NOMO-1 (cell line): ENCODE results near the gene IER2.

Experiments
- DNase-seq, 2 experiments: peaks; one replicate each; lab custom pipeline; 2025; ENCODE audit not compliant: unreplicated experiment in 2 of 2; lab: John Stamatoyannopoulos, UW

IER2 gene

GRCh38 chr19:13118424-13119193, 31.6 kb upstream of the IER2 start:
- DNase-seq: no peak

GRCh38 chr19:13119627-13120026, 30.6 kb upstream of the IER2 start:
- no peak for DNase-seq

- DNase-seq: no peak
These were observed 30.2 kb upstream of the IER2 start for GRCh38 chr19:13120031-13120430.

GRCh38 chr19:13120817-13121216, 29.4 kb upstream of the IER2 start:
- no peak for DNase-seq

- DNase-seq: no peak
These were observed 28.5 kb upstream of the IER2 start for GRCh38 chr19:13121551-13122274.

GRCh38 chr19:13122275-13122878, 27.8 kb upstream of the IER2 start:
- DNase-seq: no peak

- no peak for DNase-seq
These were observed 26.9 kb upstream of the IER2 start for GRCh38 chr19:13122980-13123957.

- DNase-seq: no peak
These were observed 23.2 kb upstream of the IER2 start for GRCh38 chr19:13127051-13127450.

GRCh38 chr19:13127811-13128575, 22.2 kb upstream of the IER2 start:
- DNase-seq: no peak

GRCh38 chr19:13128583-13128982, 21.6 kb upstream of the IER2 start:
- no peak for DNase-seq

- DNase-seq: no peak
These were observed 20.8 kb upstream of the IER2 start for GRCh38 chr19:13129384-13129783.

- DNase-seq: no peak
These were observed 19.2 kb upstream of the IER2 start for GRCh38 chr19:13130886-13131490.

GRCh38 chr19:13132471-13133180, 17.6 kb upstream of the IER2 start:
- no peak for DNase-seq

GRCh38 chr19:13133241-13133870, 16.9 kb upstream of the IER2 start:
- DNase-seq: no peak

GRCh38 chr19:13134626-13135025, 15.6 kb upstream of the IER2 start:
- DNase-seq: no peak

- no peak for DNase-seq
These were observed 14.8 kb upstream of the IER2 start for GRCh38 chr19:13135068-13136062.

GRCh38 chr19:13137290-13137794, 12.9 kb upstream of the IER2 start:
- DNase-seq: no peak
